ENCODE results near the gene DLX4.

The DLX4 gene

GRCh38 chr17:49926886-49927285 lies 42.1 kb upstream of the DLX4 start:
- peak; percentile 94 for DNase-seq (ENCODE audit: low read depth)
- TF ChIP-seq, protein P1, sequence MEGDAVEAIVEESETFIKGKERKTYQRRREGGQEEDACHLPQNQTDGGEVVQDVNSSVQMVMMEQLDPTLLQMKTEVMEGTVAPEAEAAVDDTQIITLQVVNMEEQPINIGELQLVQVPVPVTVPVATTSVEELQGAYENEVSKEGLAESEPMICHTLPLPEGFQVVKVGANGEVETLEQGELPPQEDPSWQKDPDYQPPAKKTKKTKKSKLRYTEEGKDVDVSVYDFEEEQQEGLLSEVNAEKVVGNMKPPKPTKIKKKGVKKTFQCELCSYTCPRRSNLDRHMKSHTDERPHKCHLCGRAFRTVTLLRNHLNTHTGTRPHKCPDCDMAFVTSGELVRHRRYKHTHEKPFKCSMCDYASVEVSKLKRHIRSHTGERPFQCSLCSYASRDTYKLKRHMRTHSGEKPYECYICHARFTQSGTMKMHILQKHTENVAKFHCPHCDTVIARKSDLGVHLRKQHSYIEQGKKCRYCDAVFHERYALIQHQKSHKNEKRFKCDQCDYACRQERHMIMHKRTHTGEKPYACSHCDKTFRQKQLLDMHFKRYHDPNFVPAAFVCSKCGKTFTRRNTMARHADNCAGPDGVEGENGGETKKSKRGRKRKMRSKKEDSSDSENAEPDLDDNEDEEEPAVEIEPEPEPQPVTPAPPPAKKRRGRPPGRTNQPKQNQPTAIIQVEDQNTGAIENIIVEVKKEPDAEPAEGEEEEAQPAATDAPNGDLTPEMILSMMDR (conservative IDR thresholded peaks at IDR 0.05; ENCODE audit: control insufficient read depth, insufficient read depth, low read depth, low read length) = no peak
- H3K4me3 ChIP-seq (ENCODE audit: control insufficient read depth, low read depth, low read length) = no peak overlapping the region

DNA sequence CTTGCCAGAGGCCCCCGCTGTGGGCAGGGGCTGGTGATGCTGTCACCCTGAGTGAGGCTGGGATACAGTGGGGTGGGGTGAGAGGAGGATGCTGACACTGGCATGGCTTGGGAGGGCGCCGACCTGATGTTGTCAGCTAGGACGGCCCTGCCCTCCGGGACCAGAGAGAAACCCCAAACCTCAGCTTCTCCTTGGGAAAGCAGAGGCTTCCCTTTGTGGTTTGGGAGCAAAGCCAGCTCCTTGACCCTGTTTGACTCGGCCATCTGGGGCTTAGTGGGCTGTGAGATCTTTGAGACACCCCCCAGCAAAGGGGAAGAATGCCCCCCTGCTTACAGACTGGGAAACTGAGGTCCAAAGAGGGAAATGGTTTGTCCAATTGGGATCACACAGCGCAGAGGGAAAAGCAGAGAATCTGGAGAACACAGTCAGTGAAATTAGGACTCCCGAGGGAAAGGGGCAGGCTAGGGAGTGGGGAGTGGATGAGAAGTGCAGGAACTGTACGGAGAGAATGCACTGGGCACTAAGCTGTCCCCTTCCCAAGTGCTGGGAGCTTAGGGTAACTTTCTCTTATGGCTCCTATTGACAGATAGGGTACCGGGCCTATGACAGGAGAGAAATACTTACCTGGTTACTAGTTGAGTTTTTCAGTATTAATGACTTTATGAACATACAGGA lies 40.7 kb upstream of the DLX4 start:
- TF ChIP-seq, protein P1 (conservative IDR thresholded peaks at IDR 0.05; ENCODE audit: control insufficient read depth, insufficient read depth, low read depth, low read length) = no peak
- peak; percentile 75 for DNase-seq (ENCODE audit: low read depth)
- no peak overlapping the region for H3K4me3 ChIP-seq (ENCODE audit: control insufficient read depth, low read depth, low read length)

DNA sequence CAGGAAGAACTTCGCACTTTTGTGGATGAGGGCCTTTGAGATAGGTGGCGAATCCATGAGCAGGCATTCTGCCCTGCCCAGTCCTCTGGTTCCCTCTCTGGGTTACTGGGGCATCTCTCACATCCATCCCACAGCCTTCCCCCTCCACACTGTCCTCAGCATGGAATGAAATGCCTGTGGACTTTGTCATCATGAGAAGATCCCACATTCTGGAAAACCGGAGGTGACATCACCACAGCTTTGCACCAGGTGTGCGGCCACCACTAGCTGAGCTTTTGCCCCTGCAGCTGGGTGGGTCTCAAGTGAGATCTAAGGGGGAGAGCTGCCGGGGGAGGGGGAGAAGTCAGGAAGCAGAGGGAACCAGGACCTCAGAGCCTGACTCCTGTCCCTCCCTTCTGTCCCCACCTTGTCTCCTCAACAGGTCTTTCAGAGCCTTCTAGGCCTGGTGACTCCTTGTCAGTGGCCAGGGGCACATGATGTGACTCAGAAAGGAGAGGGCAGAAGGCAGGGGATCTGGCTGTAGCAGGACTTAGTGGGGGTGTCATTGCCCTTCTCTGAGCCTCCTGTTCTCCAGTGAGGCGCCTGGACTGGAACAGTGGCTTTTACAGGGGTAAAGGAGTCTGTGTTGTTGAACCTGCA lies 40.0 kb upstream of the DLX4 start:
- H3K4me3 ChIP-seq (ENCODE audit: control insufficient read depth, low read depth, low read length) = no peak overlapping the region
- DNase-seq (ENCODE audit: low read depth) = peak; percentile 69
- TF ChIP-seq, protein P1 (conservative IDR thresholded peaks at IDR 0.05; ENCODE audit: control insufficient read depth, insufficient read depth, low read depth, low read length) = no peak

GRCh38 chr17:49930880-49931279 lies 38.1 kb upstream of the DLX4 start:
- no peak for DNase-seq (ENCODE audit: low read depth)
- TF ChIP-seq, protein P1 (conservative IDR thresholded peaks at IDR 0.05; ENCODE audit: control insufficient read depth, insufficient read depth, low read depth, low read length) = no peak
- H3K4me3 ChIP-seq (ENCODE audit: control insufficient read depth, low read depth, low read length) = no peak overlapping the region

DNA sequence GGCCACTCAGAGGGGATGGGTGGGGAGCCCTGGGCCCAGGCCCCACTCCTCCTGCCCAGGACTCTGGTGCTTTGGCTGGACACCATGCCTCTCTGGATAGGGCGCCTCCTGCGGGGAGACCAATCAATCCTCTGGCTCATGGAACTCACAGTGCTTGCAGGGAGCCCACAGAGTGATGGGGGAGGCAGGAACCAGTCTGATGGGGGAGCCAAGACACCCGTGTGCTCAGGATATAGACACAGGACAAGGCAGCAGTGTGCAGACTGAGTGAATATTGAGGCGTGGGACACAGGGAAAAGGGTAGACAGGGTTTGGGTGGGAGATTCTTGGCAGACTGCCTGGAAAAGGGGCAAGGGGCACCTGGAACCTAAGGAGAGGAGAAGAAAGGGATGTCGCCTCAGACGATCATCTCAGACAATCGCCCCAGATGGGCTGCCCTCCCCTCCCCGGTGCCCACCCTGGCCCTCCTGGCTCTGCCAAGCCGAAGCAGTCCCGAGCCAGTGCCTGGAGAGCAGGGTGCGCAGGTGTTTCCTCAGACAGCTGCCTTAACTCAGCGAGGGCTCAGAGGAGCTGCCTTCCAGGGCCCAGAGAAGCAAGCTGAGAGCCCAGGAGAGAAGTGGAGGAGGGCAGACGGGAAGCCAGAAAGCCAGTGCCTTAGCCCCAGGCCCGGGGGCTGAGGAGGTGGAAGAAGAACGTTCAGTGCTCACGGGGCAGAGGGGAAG lies 37.4 kb upstream of the DLX4 start:
- TF ChIP-seq, protein P1 (conservative IDR thresholded peaks at IDR 0.05; ENCODE audit: control insufficient read depth, insufficient read depth, low read depth, low read length) = no peak
- no peak overlapping the region for H3K4me3 ChIP-seq (ENCODE audit: control insufficient read depth, low read depth, low read length)
- DNase-seq (ENCODE audit: low read depth) = no peak

DNA sequence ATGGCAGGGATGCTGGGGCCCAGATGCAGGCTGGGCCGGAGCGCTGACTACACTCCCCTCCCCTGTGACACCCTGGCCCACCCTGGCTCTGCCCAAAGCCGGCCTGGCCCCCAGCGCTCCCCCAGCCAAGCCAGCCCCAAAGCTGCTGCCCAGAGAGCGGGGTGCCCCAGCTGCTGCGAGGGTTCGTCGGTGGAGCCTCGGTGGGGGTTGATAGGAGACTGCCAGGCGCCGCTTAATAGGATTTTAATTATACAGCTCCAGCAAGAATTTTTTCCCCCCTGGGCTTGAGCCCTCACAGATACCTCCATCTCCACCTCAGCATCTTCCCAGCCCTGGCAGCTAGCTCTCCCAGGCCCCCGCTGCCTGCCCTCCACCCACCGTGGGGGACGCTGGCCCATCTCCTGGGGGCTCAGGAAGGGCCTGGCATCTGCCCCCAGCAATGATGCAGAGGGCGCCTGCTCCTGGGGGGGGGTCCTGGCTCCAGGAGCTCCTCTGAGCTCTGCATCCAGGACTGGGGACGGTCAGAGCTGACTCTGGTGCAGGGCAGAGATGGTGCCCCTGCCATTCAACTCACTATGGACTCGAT lies 36.8 kb upstream of the DLX4 start:
- TF ChIP-seq, protein P1 (conservative IDR thresholded peaks at IDR 0.05; ENCODE audit: control insufficient read depth, insufficient read depth, low read depth, low read length) = no peak
- no peak for DNase-seq (ENCODE audit: low read depth)
- no peak overlapping the region for H3K4me3 ChIP-seq (ENCODE audit: control insufficient read depth, low read depth, low read length)

Data from fibroblast of mammary gland (primary cell).